Gastroesophageal sphincter (tissue), 4 donors: ENCODE results near the gene PKD2. TPM values are rescaled to one million over a fixed set of nuclear protein-coding genes. Genes with fewer than 3 reads are reported as not detected.

Experiments
- ATAC-seq: fragments of 150-250 bp; one replicate; pipeline ENCODE4 v1.9.1; 2016; ENCODE audit warnings: mild to moderate bottlenecking, moderate library complexity
- H3K27ac ChIP-seq, 4 donors: fragments of 200-600 bp; sonication (generic) in 3 of 4; 1 replicate in 3 of 4; 2 replicates in 1 of 4; pipeline ENCODE4 v1.5.1; 2016 to 2019
- H3K27me3 ChIP-seq: fragments of 200-600 bp; sonication (generic); one replicate; pipeline ENCODE4 v1.5.1; 2019
- H3K36me3 ChIP-seq, 2 donors: fragments of 200-600 bp; sonication (generic); one replicate each; pipeline ENCODE4 v1.5.1; 2019; ENCODE audit warnings: control low read depth in 1 of 2
- H3K4me1 ChIP-seq, 3 donors: fragments of 200-600 bp; sonication (generic); 1 replicate in 2 of 3; 2 replicates in 1 of 3; pipeline ENCODE4 v1.5.1; 2016 to 2019; ENCODE audit warnings: control low read depth in 2 of 3
- H3K4me3 ChIP-seq, 2 donors: fragments of 200-600 bp; sonication (generic); one replicate each; pipeline ENCODE4 v1.5.1; 2019; ENCODE audit warnings: mild to moderate bottlenecking in 1 of 2, moderate library complexity in 1 of 2
- H3K9me3 ChIP-seq, 3 donors: fragments of 200-600 bp; sonication (generic); one replicate each; pipeline ENCODE4 v1.5.1; 2017 to 2019; ENCODE audit warnings: control low read depth in 2 of 3
- CTCF ChIP-seq, 4 experiments: fragments of 200-600 bp in 2 of 4; fragments of 450-650 bp in 2 of 4; sonication (generic) in 1 of 4; IDR thresholded peaks; one replicate each; pipeline ENCODE4 v1.5.1; 2017 to 2019; ENCODE audit warnings: antibody characterized with exemption in 4 of 4, mild to moderate bottlenecking in 2 of 4, moderate library complexity in 2 of 4
- EP300 ChIP-seq: sonication (generic); formaldehyde crosslinking; IDR thresholded peaks from one replicate; pipeline ENCODE4 v1.6.1; 2017; ENCODE audit warnings: antibody characterized with exemption, mild to moderate bottlenecking
- POLR2A ChIP-seq, 2 donors: fragments of 450-650 bp; IDR thresholded peaks; one replicate each; pipeline ENCODE4 v1.6.1; 2017; ENCODE audit warnings: antibody characterized with exemption in 2 of 2, mild to moderate bottlenecking in 2 of 2, moderate library complexity in 1 of 2
- POLR2AphosphoS5 ChIP-seq: sonication (generic); formaldehyde crosslinking; IDR thresholded peaks from one replicate; pipeline ENCODE4 v1.6.1; 2017; ENCODE audit warnings: antibody characterized with exemption
- WGBS, 2 donors: methylation state at CpG; one replicate each; pipeline ENCODE4 v1.1.5; 2018; ENCODE audit warnings: low coverage in 1 of 2; 5-methylcytosine and 5-hydroxymethylcytosine counted together
- total RNA-seq, 4 donors: library from RNA; depleted of rRNA; stranded (reverse); fragments of >200 nt; gene quantifications; one replicate each; pipeline ENCODE4 v1.1.0, GENCODE V29; 2016

PKD2 gene
- total RNA-seq, 4 donors from 2014 or later, result 84.5 to 125 (median 117) TPM

- H3K9me3 ChIP-seq, result no peaks in the 10 kb centered on the region
- 93% methylated on average over 2 of the region's 3 CpGs; no CpG with 5 or more reads in 1 of the 2 donors for WGBS, 2 donors
- H3K4me3 ChIP-seq, result no peak overlapping the region
- TF ChIP-seq POLR2AphosphoS5, result no peak
- no peak for TF ChIP-seq POLR2A (IDR thresholded peaks at IDR 0.05)
- no peak for TF ChIP-seq EP300
- TF ChIP-seq CTCF (IDR thresholded peaks at IDR 0.05), result no peak
- peaks cover 0 to 18% (median 3%) of the 10 kb centered on the region in 3 donors for H3K4me1 ChIP-seq
- no peak overlapping the region for H3K27ac ChIP-seq
- H3K36me3 ChIP-seq, result no peaks in the 10 kb centered on the region
- ATAC-seq, result no peak
- no peaks in the 10 kb centered on the region for H3K27me3 ChIP-seq
These were observed 5.6 kb upstream of the PKD2 start for GRCh38 chr4:88001871-88002270.

- no peak for TF ChIP-seq POLR2AphosphoS5
- TF ChIP-seq CTCF (IDR thresholded peaks at IDR 0.05), result no peak
- no peak for TF ChIP-seq EP300
- no peak for TF ChIP-seq POLR2A (IDR thresholded peaks at IDR 0.05)
- WGBS, 2 donors, result 51 to 63% methylated on average over 4 of the region's 4 CpGs
- Histone ChIP-seq H3K36me3 (no peaks in the 10 kb centered on the region), H3K4me3 (no peak overlapping the region), H3K27ac (peak overlapping the region in 2 of 4 donors; percentile 3 to 21), H3K4me1 (peaks cover 0 to 22% (median 3%) of the 10 kb centered on the region in 3 donors), H3K9me3 (no peaks in the 10 kb centered on the region), H3K27me3 (no peaks in the 10 kb centered on the region)
- no peak for ATAC-seq
These were observed 4.6 kb upstream of the PKD2 start for GRCh38 chr4:88002786-88003185.

GRCh38 chr4:88003261-88003660 is 4.2 kb upstream of the PKD2 start:
- peak overlapping the region in 1 of 4 donors; percentile 21 for H3K27ac ChIP-seq
- no peaks in the 10 kb centered on the region for H3K9me3 ChIP-seq
- no peak for ATAC-seq
- H3K36me3 ChIP-seq, result no peaks in the 10 kb centered on the region
- no peaks in the 10 kb centered on the region for H3K27me3 ChIP-seq
- 43 to 62% methylated on average over 3 of the region's 3 CpGs for WGBS, 2 donors
- H3K4me3 ChIP-seq, result no peak overlapping the region
- TF ChIP-seq EP300 (no peak), CTCF (IDR thresholded peaks at IDR 0.05) (no peak), POLR2A (IDR thresholded peaks at IDR 0.05) (no peak)
- H3K4me1 ChIP-seq, result peaks cover 0 to 22% (median 3%) of the 10 kb centered on the region in 3 donors

- H3K27ac ChIP-seq, result peak overlapping the region in 2 of 4 donors; percentile 28 to 64
These were observed 2.4 kb upstream of the PKD2 start for GRCh38 chr4:88005076-88005475.

More at GRCh38 chr4:88005076-88005475, 2.4 kb upstream of the PKD2 start:
- Histone ChIP-seq H3K9me3 (no peaks in the 10 kb centered on the region), H3K27me3 (no peaks in the 10 kb centered on the region), H3K4me3 (no peak overlapping the region), H3K36me3 (no peaks in the 10 kb centered on the region), H3K4me1 (peaks cover 0 to 38% (median 4%) of the 10 kb centered on the region in 3 donors)
- TF ChIP-seq EP300, result no peak
- no peak for TF ChIP-seq CTCF (IDR thresholded peaks at IDR 0.05)
- TF ChIP-seq POLR2AphosphoS5, result no peak
- TF ChIP-seq POLR2A (IDR thresholded peaks at IDR 0.05), result no peak
- peak; percentile 40 for ATAC-seq
- 51 to 60% methylated on average over 1 to 2 of the region's 2 CpGs for WGBS, 2 donors
